ENCODE results near the gene C11orf58.

DNA sequence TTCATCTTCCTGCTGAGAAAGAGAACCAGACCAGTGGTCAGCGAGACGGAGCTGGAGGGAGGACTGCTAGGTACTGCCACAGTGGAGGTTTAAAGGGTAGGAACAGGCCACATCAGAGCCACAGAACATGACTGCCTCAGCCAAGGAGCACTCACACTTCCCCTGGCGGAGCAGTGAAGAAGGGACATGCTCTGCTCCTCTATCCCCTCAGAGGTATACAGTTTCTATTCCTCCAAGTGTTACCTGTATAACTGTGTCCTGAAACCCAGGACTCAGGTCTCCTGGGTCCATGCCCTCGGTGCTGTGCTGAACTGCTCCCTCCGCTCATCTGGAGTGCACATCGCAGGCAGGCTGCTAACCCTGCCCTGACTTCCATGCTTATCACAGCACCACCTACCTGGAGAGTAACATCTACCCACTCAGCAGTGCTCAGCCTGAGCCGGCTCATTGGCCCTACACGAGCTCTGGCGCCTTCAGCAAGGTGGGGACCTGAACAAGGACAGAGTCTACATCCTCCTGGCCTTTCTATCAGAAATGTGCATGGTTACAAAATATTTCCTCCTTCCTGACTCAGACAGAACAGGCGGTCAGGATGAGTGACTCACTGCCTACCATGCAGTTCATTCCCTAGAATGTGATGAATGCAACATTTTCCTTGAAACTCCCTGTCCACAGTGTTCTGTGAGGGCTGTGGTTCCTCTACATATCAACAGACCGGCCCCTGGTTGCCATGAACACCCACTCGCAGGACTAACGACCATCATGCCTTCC lies 52.9 kb downstream of the C11orf58 start:
- no peak for TF ChIP-seq EZH2phosphoT487 (IDR thresholded peaks at IDR 0.05; ENCODE audit: insufficient read depth, low read depth)
- no peak for TF ChIP-seq EZH2 (IDR thresholded peaks at IDR 0.05; ENCODE audit: insufficient read depth, poor library complexity, severe bottlenecking)

All from GM23248 (cell line).